ENCODE measurements around the gene AQP5.
A peak's percentile ranks its signal among the peaks of the same experiment; 100 is the strongest.

AQP5 gene

DNA sequence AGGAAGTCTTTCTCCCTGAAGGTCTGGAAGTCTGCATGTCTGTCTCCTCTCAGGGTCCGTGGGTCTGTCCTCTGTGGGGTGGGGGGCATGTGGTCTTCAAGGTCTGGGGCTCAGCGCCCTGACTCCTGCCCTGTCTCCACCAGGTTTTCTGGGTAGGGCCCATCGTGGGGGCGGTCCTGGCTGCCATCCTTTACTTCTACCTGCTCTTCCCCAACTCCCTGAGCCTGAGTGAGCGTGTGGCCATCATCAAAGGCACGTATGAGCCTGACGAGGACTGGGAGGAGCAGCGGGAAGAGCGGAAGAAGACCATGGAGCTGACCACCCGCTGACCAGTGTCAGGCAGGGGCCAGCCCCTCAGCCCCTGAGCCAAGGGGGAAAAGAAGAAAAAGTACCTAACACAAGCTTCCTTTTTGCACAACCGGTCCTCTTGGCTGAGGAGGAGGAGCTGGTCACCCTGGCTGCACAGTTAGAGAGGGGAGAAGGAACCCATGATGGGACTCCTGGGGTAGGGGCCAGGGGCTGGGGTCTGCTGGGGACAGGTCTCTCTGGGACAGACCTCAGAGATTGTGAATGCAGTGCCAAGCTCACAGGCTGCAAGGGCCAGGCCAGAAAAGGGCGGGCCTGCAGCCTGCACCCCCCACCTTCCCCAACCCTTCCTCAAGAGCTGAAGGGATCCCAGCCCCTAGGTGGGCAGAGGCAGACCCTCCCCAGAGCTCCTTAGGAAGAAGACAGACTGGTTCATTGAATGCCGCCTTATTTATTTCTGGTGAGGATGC is 3.4 kb downstream of the AQP5 start:
- no peak for DNase-seq (ENCODE audit: low spot score)

DNA sequence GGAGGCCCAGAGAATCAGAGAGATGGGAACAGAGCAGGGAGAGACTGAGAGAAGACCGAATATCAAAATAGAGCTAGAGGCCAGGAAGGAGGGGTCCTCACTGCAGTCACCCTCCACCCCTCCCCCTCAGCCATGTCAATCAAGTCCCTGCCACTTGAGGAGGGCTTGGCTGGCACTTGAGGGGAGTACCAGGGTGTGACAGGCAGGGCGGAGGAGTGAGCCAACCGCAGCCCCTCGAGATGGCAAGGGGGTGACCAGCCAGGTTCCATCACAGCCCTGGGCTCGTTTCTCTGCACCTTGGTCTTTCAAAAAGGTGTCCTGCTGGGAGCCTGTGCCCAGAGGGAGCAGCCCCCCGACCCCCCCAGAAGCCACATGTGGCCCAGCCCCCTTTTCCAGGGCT is 4.2 kb downstream of the AQP5 start:
- no peak for DNase-seq (ENCODE audit: low spot score)

DNA sequence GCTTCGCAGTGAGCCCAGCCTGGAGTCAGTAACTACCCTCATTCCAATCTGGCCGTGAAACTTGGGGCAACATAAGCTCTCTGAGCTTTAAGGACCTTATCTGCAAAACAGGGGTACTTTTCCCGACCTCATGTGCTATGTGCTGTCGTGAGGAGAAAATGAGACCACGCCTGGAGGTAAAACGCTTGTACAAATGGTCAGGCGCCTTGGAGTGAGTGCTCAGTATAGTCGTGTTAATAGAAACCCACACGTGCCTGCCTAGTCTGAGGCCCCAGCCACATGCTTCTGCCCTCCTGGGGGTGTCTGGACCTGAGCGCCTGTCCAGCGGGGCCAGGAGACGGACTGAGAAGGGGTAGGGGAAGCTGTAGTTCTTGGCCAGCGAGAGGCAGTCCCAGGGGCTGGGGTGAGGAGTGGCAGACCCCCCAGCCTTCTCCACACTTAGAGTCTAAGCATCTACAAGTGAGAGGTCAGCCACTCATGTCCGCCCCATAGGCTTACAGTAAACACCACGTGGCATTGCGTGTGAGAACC is 4.9 kb downstream of the AQP5 start:
- no peak for DNase-seq (ENCODE audit: low spot score)

DNA sequence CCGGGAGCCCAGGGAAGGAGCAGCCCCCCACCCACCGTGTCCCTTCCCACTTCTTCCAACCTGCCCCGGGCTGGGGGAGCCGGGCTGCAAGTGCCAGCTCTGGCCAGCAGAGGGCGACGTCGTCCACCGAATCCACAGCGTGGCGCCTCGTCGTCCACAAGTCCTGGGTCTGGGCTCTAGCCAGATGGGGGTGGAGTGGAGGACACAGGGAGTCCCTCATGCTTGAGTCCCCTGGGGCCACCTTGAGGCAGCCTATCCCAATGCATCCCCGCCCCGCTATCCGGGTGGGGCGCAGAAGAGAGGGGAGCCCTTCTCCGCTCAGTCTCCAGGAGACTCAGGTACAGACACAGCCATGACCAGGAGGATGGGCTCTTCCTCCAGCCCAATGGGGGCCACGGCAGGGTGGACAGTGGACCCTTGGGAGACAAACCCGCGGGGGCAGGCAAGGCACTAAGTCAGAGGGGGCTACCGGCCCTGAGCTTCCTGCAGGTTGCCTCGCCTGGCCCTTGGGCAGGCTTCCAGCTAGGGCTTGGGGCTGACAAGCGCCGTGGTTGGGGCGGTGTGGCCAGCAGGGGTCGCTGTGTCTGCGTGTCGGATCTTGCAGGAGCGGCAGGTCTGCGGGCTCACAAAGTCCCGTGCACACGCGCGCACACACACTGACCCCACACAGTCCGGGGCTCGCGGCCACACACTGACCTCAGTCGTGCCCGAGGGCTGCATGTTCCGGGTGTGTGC is 5.5 kb downstream of the AQP5 start:
- peak; percentile 82 for DNase-seq (ENCODE audit: low spot score)

DNA sequence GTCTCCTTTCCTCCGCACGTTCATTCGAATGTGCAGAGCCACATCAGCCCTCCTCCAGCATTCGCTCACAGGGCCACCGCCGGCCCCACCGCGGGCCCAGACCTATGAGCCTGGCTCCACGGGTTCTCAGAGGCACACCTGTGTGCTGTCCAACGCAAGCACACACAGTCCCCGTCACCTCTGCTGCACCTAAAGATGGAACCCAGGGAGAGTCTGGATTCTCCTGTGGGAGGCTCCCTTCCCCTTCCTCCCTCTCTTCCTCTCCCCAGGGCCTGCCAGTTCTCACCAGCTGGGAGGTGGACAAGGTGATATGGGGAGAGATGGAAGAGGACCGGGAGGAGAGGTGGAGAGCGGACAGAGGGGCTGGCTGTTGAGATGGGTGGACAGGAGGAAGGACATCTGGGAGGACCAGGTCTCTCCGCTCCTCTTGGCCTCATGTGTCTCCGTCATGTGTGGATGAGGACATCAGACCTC is 6.1 kb downstream of the AQP5 start:
- no peak for DNase-seq (ENCODE audit: low spot score)

DNA sequence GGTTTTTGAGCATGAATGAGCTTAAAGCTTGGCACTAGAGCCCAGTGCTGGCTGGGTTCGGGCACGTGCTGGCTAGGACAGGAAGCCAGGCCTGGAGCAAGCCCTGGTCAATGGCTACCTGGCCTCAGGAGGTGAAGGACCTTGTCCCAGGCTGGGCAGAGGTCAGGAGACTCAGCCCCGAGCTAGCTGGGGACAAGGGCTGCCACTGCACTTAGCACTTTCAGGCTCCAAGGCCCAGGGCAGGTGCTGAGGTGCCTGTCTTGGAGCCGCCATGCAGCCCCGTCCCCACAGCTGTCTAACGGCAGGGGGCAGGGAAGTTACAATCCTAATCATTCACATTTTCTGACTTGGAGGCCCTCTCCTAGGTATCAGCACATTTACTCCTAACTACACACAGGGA is 6.8 kb downstream of the AQP5 start:
- no peak for DNase-seq (ENCODE audit: low spot score)

DNA sequence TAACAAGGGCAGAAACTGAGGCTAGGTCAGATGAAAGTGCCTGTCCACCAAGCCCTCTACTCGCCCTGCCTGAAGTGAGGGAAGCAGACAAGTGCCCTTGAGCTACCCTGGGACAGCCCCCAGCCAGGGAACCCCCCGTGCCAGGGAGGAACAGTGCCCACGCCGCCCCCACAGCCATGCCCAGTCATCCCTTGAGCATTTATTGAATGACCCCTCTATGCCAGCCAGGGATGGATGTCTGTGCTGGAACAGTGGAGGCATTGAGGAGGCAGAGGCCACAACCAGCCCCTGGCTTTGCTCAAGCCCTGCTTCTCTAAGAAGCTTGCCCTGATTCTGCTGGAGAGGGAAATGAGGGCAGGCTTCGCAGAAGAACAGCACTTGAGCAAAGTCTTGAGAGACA is 7.4 kb downstream of the AQP5 start:
- DNase-seq (ENCODE audit: low spot score) = no peak

DNA sequence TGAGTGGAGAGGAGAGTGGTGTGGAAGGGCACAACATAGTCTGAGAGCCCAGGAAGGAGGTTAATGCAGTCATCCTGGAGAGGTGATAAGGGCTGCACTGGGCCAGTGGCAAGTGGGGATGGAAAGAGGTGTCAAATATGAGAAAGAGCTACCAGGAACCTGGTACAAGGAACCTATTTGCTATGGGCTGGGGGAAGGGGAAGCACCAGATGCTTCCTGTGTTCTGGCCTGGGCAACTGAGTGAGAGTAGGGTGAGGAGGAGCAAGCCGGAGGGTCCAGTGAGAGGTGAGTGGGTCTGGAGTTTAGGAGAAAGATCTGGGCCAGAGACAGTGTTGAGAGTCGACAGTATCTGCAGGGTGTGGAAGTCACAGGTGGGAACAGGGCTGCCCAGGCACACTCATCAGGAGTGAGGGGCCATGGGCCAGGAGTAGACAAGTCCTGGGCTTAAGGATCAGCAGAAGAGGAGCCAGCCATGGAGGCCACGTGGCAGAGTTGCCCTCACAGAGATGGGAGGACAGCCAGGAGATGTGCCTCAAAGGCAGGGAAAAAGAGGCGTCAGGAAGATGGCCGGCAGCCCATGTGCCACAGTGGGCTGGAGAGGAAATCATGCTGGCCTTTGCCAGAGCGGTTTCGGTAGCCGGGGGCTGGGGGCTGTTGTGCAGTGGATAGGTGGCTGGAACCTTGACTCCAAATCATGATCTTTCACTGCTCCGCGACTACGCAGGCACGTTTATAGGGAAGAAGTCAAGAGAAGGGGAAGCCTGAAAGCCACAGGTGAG is 8.2 kb downstream of the AQP5 start:
- no peak for DNase-seq (ENCODE audit: low spot score)

DNA sequence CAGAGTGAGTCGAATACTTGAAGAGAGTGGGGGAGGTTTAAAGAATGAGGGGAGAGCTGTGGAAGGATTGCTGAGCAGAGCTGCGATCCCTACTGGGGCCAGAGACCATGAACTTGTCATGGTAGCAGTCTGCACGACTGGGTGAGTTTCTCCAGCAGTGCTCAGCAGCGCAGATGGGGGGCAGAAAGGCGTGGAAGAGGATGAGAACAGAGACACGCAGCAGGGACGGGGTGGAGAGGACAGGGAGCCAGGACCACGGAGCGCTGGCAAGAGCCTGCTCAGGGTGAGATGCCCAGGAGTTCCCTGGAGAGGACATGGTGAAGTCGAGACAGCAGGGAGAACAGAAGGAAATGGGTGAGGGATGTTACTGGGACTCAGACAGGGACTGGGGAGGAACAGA is 9.0 kb downstream of the AQP5 start:
- no peak for DNase-seq (ENCODE audit: low spot score)

DNA sequence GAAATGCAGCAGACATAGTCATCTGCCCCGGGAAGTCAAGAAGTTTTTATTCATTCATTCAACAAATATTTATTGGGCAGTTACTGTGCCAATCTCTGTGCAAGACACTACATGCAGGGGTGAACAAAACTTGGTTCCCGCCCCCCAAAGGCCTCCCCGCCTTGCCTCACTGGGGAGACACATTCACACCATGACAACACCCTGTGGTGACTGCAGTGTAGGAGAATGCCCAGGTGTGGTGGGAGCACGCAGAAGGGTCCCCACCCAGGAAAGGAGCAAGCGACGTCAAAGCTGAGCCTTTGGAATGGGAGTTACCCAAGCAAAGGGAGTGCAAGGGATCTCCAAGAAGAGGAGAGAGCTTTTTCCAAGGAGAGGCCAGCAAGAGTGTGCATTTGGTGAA is 9.5 kb downstream of the AQP5 start:
- DNase-seq (ENCODE audit: low spot score) = no peak

DNA sequence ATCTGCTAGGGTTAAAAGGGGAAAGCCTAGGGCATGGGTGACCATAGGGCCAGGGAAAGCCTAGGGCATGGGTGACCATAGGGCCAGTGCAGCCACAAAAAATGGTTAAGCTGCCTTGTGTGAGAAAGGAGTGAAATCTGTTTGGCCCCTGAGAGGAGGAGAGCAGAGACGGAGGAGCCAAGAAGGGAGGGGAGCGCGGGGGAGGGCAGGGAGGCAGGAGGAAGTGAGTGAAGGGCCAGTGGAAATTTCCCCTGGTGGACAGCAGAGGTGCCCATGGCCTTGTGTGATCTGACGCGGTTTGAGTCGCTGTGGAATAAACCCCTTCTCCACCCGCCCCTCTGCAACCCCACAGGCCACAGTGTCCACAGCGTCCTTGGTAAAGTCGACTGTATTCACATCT is 10.5 kb downstream of the AQP5 start:
- DNase-seq (ENCODE audit: low spot score) = no peak

DNA sequence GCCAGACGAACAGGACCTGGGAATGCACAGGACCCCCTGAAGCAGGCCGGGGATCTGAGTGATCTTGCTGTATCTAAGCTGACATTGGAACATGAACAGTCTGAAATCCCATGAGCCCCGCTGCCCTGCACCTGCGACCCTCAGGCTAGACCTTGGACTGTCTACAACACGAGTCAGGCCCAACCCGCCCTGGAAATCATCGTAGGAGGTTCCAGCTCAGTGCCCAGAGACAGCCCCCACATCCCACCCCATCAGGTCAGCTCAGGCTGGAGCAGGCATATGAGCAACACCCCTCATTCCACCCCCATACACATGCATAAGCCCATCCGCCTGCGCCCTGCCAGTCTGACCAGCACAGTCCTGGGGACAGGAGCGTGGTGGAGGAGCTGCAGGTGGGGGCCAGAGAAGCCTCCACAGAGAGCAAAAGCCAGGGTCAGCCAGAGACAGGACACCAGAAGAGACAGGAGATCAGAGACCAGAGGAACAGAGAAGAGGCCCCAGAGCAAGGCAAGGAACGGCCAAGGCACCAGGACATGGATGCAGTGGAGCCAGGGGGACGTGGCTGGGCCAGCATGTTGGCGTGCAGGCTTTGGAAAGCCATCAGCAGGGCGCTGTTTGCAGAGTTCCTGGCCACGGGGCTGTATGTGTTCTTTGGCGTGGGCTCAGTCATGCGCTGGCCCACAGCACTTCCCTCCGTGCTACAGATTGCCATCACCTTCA is 11.1 kb downstream of the AQP5 start, which contains the start of gene AQP6:
AQP6 (plus strand) TSS at position 307 of the 720 bp plus-strand sequence; CDS start at position 534, 227 bp downstream.
- no peak for DNase-seq (ENCODE audit: low spot score)

DNA sequence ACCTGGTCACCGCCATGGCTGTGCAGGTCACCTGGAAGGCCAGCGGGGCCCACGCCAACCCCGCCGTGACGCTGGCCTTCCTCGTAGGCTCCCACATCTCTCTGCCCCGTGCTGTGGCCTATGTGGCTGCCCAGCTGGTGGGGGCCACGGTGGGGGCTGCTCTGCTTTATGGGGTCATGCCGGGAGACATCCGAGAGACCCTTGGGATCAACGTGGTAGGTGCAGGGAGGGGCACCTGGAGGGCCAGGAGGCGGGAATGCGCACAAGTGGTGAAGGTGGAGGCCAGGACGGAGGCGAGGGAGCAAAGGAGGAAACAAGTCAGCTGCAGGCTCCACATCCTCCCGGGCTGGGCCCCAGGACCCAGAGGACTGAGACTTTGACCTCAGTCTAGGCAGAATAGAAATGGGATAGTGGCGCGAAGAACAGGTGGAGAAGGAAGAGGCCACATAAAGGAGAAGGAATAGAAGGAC is 11.7 kb downstream of the AQP5 start:
- DNase-seq (ENCODE audit: low spot score) = no peak

DNA sequence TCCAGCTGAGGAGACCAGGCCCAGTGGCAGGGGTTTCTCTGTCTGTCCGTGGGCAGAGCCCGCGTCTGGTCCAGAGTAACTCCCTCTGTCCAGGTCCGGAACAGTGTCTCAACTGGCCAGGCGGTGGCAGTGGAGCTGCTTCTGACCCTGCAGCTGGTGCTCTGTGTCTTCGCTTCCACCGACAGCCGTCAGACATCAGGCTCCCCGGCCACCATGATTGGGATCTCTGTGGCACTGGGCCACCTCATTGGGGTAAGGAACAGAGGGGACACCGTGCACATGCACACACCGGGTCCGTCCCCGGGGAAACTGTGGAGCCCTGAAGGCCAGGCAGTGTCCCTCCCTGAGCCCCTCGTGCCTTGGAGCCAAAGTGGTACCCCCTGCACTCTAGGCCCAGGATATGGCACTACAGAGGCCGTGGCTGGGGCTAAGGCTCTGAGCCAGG is 12.6 kb downstream of the AQP5 start:
- peak; percentile 63 for DNase-seq (ENCODE audit: low spot score)

DNA sequence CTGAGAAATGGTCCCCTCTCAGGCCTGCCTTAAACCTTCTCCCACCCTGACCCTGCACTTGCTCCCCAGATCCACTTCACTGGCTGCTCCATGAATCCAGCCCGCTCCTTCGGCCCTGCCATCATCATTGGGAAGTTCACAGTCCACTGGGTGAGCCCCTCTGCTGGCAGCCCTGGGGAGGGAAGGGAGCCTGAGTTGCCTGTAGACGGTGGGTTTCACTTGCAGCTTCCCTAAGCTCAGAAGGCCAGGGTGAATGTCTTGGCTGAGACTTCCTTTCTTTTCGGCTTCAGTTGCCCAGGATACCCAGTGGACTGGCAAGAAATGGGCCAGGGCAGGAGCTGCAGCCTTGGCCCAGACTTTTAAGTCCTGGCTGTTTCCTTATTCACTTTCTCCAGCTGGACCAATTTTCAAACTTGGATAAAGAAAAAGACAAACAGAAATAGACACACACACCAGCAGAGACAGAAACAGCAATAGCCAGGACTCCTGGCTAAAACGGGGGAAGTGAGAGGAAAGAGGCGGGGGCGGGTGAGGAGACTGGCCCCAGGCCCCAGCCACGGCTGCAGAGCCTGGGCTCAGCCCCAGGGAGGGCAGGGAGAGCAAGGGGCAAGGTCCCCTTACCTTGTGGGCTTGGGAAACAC is 13.1 kb downstream of the AQP5 start:
- DNase-seq (ENCODE audit: low spot score) = peak; percentile 15

DNA sequence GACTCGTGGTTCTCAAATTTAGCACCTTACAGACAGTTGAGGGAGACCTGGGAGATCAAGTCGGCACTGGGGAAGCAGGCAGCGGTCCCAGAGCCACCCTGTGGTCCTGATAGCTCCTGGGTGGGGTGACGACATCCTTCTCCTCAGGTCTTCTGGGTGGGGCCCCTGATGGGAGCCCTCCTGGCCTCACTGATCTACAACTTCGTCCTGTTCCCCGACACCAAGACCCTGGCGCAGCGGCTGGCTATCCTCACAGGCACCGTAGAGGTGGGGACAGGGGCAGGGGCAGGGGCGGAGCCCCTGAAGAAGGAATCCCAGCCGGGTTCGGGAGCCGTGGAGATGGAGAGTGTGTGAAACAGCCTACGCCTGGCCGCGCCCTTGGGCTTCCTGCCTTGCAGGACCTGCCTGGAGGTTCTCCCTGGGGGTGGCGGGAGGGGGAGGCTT is 13.7 kb downstream of the AQP5 start:
- DNase-seq (ENCODE audit: low spot score) = no peak

DNA sequence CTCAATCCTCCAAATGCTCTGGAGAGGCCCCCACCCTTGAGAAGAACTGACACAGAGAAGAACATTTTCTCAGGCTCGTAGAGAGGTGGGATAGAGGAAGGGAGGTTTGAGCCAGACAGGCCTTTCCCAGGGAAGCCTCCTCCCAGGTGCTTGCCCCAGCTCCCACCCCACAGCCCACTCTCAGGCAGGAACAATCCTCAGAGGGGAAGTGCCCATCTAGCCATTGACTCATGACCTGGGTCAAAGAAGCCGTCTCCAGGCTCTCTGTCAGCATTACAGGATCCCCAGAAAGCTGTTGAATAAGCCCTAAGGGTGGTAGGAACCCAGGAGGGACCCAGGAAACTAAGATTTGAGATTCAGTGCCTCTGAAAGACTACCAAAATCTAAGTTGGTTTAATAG is 14.9 kb downstream of the AQP5 start:
- no peak for DNase-seq (ENCODE audit: low spot score)

DNA sequence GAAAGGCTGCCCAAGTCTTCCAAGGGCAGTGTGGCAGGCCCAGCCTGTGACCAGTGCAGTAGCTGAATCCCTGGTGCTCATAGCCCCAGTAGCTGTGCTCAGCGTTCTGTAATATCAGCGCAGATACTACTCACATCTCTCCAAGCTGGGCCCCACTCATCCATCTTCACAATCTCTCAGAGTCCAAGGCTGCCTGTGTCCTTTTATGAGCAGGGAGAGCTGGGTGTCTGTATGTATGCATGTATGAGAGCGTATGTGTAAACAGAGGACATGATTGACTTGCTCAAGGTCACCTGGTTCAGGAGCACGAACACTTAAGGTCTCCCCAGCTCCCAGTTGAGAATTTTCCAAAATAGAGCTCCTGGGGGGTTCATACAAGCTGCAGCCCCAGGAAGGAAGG is 16.5 kb downstream of the AQP5 start:
- no peak for DNase-seq (ENCODE audit: low spot score)

DNA sequence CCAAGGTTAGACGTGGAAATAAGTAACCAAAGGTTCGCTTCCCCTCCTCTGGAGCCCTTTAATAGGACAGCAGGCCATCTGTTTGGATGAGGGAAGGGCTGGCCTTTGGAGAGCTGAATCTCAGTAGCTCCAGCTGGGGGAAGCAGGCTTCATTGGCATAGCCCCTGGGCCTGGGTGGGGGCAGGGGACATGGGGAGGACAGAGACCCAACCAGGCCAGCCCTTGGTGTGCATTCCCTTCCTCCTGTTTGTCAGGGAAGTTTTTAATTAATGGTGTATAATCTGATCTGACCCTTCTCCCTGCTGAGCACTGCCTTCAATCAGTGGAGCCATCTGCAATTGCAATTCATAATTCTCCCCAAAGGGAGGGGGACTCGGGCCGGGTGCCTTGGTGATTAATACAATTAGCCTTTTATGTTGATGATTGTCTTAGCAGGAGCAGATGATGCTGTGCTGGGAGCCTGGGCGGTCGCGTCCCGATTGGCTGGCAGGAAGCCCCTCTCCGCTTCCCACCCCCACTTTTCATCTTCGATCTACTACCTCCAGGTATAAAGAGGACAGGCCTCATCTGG is 17.4 kb downstream of the AQP5 start:
- peak; percentile 20 for DNase-seq (ENCODE audit: low spot score)

DNA sequence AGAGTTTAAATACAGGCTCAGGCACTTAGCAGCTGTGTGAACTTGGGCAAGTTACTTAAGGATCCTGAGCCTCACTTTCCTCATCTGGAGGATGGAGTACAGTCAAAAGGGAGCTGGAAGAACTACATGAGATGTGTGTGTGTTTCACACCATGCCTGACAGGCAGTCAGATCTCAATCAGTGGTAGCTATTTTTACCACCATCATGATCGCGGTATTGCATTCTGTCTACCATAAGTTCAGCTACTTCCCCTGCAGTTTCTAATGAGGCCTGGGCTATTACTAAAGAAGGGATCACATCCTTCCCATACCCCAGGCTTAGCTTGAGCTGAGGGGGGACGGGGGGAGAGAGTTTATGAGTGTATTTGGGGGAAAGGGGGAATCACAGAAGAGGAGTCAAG is 18.1 kb downstream of the AQP5 start:
- DNase-seq (ENCODE audit: low spot score) = no peak

All from cerebellar cortex (tissue), 1 donor.